ENCODE data around the gene MANF. TPM values are rescaled to one million over a fixed set of nuclear protein-coding genes. Genes with fewer than 3 reads are reported as not detected.

MANF gene
- total RNA-seq, 1 donor from 2014 or later: 34.4 TPM

- no peak for DNase-seq (ENCODE audit: low spot score in 2 of 2)
- Histone ChIP-seq H3K4me3 (no peak overlapping the region), H3K36me3 (no peaks in the 10 kb centered on the region), H3K9me3 (no peaks in the 10 kb centered on the region), H3K27ac (peak overlapping the region; percentile 87 to 90), H3K27me3 (no peaks in the 10 kb centered on the region), H3K4me1 (peaks cover 9 to 22% of the 10 kb centered on the region in 2 donors)
- intact Hi-C loops (cut with DNase I): loop anchor here (2.0 kb wide), 2 partner anchors 44 to 724 kb away; partner anchors contain the start of genes MANF and MAPKAPK3
- TF ChIP-seq CTCF (IDR thresholded peaks at IDR 0.05): no peak
Measured at GRCh38 chr3:51340989-51341636, 44.0 kb upstream of the MANF start.

GRCh38 chr3:51343918-51344687 lies 41.0 kb upstream of the MANF start:
- no peaks in the 10 kb centered on the region for H3K36me3 ChIP-seq
- no peaks in the 10 kb centered on the region for H3K9me3 ChIP-seq
- no peak for TF ChIP-seq CTCF (IDR thresholded peaks at IDR 0.05)
- intact Hi-C loops (cut with DNase I): no loop called here
- H3K27ac ChIP-seq: no peak overlapping the region
- peaks cover 9 to 20% of the 10 kb centered on the region in 2 donors for H3K4me1 ChIP-seq
- peak in 1 of 2 donors; percentile 68 for DNase-seq (ENCODE audit: low spot score in 2 of 2)
- H3K27me3 ChIP-seq: no peaks in the 10 kb centered on the region
- no peak overlapping the region for H3K4me3 ChIP-seq

GRCh38 chr3:51350751-51351150 lies 34.3 kb upstream of the MANF start:
- no peak for DNase-seq (ENCODE audit: low spot score in 2 of 2)
- TF ChIP-seq CTCF (IDR thresholded peaks at IDR 0.05): no peak
- no peaks in the 10 kb centered on the region for H3K9me3 ChIP-seq
- no peak overlapping the region for H3K27ac ChIP-seq
- no peaks in the 10 kb centered on the region for H3K4me1 ChIP-seq
- intact Hi-C loops (cut with DNase I): no loop called here
- H3K36me3 ChIP-seq: no peaks in the 10 kb centered on the region
- H3K4me3 ChIP-seq: no peak overlapping the region
- H3K27me3 ChIP-seq: no peaks in the 10 kb centered on the region

- TF ChIP-seq CTCF (IDR thresholded peaks at IDR 0.05): no peak
- Histone ChIP-seq H3K36me3 (no peaks in the 10 kb centered on the region), H3K9me3 (no peaks in the 10 kb centered on the region), H3K4me3 (no peak overlapping the region), H3K4me1 (no peaks in the 10 kb centered on the region), H3K27ac (no peak overlapping the region), H3K27me3 (no peaks in the 10 kb centered on the region)
- DNase-seq (ENCODE audit: low spot score in 2 of 2): no peak
- intact Hi-C loops (cut with DNase I): no loop called here
Measured at GRCh38 chr3:51353131-51353530, 32.0 kb upstream of the MANF start.

GRCh38 chr3:51353691-51354090 lies 31.4 kb upstream of the MANF start:
- DNase-seq (ENCODE audit: low spot score in 2 of 2): no peak
- Histone ChIP-seq H3K9me3 (no peaks in the 10 kb centered on the region), H3K4me1 (no peaks in the 10 kb centered on the region), H3K36me3 (no peaks in the 10 kb centered on the region), H3K4me3 (no peak overlapping the region), H3K27me3 (no peaks in the 10 kb centered on the region), H3K27ac (no peak overlapping the region)
- intact Hi-C loops (cut with DNase I): no loop called here
- TF ChIP-seq CTCF (IDR thresholded peaks at IDR 0.05): no peak
